K562 (cell line): ENCODE data around the gene NUP210. TPM values are rescaled to one million over a fixed set of nuclear protein-coding genes. Genes with fewer than 3 reads are reported as not detected.
A peak's percentile ranks its signal among the peaks of the same experiment; 100 is the strongest.

Source experiments
- CHD7 ChIP-seq: fragments of 200-600 bp; sonication (generic); IDR thresholded peaks from one replicate; pipeline ENCODE4 v1.6.1; 2012; ENCODE audit warnings: mild to moderate bottlenecking, low read depth, low read length, inconsistent platforms
- HNRNPLL ChIP-seq: fragments of 200-400 bp; formaldehyde crosslinking; IDR thresholded peaks from 2 replicates; pipeline ENCODE4 v1.6.1; 2017; ENCODE audit warnings: low read length, low read depth, mild to moderate bottlenecking; ENCODE audit not compliant: poor library complexity, severe bottlenecking
- JUN ChIP-seq, 2 experiments: sonication (generic) in 1 of 2; formaldehyde crosslinking in 1 of 2; IDR thresholded peaks; 2 replicates each; pipeline versions ENCODE4 v1.6.1 to v1.8.0; 2012 to 2022; ENCODE audit warnings: borderline replicate concordance in 2 of 2, mild to moderate bottlenecking in 2 of 2, improper control_type of control experiment in 1 of 2, low read depth in 1 of 2, low read length in 1 of 2, missing genetic modification reagents in 1 of 2
- USF2 ChIP-seq: sonication (generic); formaldehyde crosslinking; IDR thresholded peaks from 2 replicates; pipeline ENCODE4 v1.5.0; 2020; ENCODE audit warnings: missing genetic modification reagents
- polyA plus RNA-seq, 8 experiments: library from polyadenylated mRNA; depleted of rRNA in 4 of 8; stranded (reverse) in 5 of 8; unstranded in 3 of 8; fragments of >200 nt; fragmentation: Nextera tagmentation in 2 of 8; fragmentation: Illumina TruSeq in 1 of 8; extraction: Ambion mirVana in 2 of 8; extraction: Trizol in 1 of 8; gene quantifications; 2 replicates each; pipeline versions ENCODE4 v1.2.1 to v1.2.3, GENCODE V29; 2011 to 2014; ENCODE audit warnings: inconsistent platforms in 1 of 8, missing spikeins in 1 of 8
- total RNA-seq, 7 experiments: library from RNA; depleted of rRNA in 6 of 7; stranded (reverse); fragments of >200 nt in 6 of 7; fragmentation: Illumina TruSeq in 2 of 7; extraction: Trizol in 2 of 7; gene quantifications; 2 replicates each; pipeline versions ENCODE4 v1.2.1 to v1.2.3, GENCODE V29; 2011 to 2021; ENCODE audit warnings: low replicate concordance in 1 of 7

Gene NUP210
- total and polyA plus RNA-seq, 9 of the 15 experiments (the other 6 are each of a cell fraction or from before 2014, with no cell fraction given), result 1.2 to 138 (median 44.0) TPM

- TF ChIP-seq CHD7 (no peak), JUN (IDR thresholded peaks at IDR 0.05; ENCODE audit: borderline replicate concordance, low read depth, low read length) (peak; percentile 69; the same call in 1 of the 2 replicates), JUN (CRISPR knock-in tag; IDR thresholded peaks at IDR 0.05; ENCODE audit: borderline replicate concordance) (no peak), HNRNPLL (peak; percentile 40), USF2 (CRISPR knock-in tag) (peak; percentile 57)
Observed at GRCh38 chr3:13420831-13421765, 976 bp upstream of the NUP210 start (continued).
